NOMO-1 treated with DMSO at 0.1 percent for 48 hours (cell line): Measurements from ENCODE around the gene DNAJC6.
"Not testable (repeated sequence)": the region's sequence is repeated elsewhere in the genome, so short reads cannot be mapped to it uniquely, and the experiment has no call there.

Source experiments
- DNase-seq: peaks from one replicate; lab custom pipeline; 2025; ENCODE audit not compliant: unreplicated experiment; lab: John Stamatoyannopoulos, UW

DNAJC6 gene

GRCh38 chr1:65355031-65355712, 45.8 kb downstream of the DNAJC6 start:
- DNase-seq: no peak

DNA sequence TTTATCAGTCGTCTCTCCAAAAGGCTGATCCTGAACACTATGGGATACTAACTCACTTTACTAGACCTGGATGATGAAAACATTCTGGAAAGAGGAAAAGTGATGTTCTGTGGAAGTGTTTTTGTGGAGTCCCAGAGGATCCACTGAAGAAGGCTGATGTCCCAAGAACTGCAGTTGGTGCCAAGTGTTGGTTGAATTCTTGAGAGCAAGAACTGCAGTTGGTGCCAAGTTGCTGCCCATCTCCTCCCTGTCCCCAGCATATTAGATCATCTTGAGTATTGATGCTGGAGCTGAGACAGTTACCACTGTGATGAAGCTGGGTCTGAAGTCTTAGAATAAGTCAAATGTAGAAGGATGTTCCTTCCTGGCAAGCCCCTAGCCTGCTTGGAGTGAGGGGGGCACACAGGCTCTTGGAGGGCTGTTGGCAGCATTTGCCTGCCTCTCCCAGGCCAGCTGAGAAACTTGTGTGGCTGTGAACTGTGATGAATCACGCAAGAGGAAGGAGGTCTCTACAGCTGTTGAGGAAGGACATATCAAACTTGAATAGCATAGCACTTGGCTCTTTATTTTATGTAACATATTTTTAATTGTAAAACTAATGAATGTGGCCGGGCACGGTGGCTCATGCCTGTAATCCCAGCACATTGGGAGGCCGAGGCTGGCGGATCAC, 48.1 kb downstream of the DNAJC6 start:
- no peak for DNase-seq

DNA sequence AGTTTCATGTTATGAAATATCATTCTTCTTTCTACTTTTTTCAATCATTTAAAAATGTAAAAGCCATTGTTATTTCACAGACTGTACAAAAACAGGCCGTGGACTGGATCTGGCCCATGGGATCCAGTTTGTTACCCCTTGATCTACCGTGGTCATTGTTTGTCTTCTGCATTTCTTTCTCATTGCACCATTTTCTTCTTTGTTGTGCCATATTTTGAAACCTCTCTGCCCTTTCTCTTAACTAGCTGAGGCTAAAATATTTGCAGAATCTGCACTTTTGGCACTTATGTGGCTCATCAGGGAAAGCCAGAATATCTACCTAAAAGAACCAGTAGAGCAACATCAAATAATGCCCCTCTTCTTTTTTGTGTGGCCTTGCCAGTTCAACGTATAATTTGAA, 50.5 kb downstream of the DNAJC6 start:
- DNase-seq: no peak

DNA sequence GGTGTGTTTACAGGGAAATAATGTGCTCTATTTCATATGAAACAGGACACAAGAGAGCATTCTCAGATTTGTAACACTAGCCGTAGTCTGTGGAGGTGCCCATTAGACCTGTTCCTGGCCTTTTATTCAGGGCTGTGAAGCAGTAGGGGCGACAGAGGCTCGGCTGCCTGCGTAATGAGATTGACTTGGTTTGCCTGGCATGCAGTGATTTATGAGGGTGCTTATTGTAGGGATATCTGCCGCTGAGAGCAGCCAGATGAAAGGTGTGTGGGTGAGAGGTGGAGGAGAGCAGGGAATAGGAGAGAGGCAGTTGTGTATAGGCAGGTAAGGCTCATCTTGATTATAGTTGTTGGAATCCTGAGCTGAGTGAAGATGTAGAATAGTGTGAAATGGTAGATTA, 51.3 kb downstream of the DNAJC6 start:
- no peak for DNase-seq

DNA sequence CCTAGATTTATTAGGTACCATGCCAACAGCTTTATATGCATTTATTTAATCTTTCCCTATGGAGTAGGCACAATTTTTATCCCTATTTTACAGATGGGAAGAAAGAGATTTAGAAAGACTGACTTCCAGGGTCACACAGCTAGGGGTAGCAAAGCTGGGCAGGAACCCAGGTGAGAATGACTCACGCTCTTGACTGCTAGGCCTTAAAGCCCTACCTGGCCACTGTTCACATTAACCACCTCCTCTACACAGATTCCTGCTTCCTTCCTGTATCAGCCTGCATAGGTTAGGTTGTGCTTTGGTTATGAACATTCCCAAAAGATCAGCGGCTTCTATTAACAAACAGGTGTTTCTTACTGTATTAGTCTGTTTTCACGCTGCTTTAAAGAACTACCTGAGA, 53.2 kb downstream of the DNAJC6 start:
- no peak for DNase-seq

DNA sequence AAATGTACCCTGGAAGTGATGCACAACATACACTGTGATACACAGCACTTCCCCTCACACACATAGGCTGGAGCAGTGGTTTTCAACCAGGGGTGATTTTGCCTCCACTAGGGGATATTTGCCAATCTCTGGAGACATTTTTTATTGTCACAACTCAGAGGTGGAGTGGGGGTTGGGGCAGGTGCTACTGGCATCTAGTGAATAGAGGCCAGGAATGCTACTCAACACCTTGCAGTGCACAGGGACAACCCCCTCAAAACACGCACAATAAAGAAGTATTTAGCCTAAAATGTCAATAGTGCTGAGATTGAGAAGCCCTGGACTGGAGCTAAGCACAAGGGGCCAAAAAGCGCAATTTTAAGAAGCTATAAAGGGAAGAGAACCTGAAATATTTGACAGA, 54.1 kb downstream of the DNAJC6 start:
- DNase-seq: no peak

GRCh38 chr1:65368403-65368802, 59.1 kb downstream of the DNAJC6 start:
- DNase-seq: no peak

DNA sequence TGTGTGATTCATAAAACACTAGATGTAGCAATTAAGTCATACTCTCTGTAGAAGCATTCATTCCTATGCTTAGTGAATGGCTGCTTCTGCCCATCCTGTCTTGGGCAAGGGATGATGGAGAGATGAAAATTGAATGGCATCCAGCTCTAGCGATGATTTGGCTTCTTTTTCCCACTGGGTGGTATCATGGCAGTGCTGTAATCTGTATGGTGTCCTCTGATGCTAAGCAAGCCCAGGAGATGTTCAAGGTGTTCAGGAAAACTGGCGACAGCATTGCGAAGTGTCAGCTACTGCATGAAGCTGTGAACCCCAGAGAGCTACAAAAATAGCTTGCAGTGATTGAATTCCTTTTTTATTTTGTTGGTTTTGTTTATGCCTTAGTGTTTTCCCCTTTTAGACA, 62.2 kb downstream of the DNAJC6 start:
- no peak for DNase-seq

DNA sequence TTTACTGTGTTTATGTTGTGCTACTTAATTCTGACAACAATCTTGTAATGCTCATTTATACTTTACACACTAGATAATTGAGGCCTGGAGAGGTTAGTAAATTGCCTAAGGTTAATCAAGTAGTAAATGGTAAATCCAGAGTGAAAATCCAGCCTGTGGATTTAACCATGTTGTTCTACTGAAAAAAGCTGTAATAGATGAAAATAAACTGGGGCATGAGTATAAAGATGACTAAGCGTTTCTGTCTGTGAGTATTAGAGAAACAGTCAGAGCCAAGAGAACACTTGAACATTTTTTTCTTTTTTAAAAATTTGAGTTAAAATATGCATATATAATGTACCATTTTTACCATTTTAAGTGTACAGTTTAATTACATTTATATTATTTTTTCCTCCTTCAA, 63.2 kb downstream of the DNAJC6 start:
- DNase-seq: no peak

DNA sequence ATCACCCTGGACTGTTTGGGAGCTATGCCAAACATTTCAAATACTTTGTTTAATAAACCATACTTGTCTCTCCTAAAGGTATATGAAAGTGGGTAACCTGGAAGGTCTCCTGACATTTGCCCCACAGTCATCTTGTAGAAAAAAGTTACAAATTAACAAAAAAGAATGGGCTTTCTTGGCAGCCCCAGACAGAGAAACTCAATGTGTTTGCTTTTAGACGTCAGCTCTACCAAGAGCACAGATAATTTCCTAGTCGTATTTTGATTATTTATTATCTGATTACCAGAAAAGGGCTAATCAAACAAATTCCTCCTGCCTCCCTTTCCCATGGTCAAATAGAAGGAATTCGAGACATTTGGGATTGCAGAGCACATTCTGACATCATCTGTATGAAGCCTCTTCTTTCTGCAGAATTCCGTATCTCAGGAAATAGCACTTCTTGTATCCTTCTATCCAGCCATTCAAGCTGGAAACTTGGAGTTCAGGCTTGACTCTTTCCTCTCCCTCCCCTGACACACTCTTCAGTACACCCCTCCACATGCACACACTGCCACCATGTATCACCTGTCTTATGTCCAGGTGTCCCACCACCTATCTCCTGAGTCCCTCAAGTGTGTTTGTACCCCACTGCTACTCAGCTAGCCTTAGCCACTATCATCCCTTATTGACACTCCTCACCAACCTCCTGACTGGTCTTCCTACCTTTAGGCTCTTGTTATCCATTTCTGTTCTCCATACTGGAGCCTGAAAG, 68.3 kb downstream of the DNAJC6 start:
- no peak for DNase-seq

DNA sequence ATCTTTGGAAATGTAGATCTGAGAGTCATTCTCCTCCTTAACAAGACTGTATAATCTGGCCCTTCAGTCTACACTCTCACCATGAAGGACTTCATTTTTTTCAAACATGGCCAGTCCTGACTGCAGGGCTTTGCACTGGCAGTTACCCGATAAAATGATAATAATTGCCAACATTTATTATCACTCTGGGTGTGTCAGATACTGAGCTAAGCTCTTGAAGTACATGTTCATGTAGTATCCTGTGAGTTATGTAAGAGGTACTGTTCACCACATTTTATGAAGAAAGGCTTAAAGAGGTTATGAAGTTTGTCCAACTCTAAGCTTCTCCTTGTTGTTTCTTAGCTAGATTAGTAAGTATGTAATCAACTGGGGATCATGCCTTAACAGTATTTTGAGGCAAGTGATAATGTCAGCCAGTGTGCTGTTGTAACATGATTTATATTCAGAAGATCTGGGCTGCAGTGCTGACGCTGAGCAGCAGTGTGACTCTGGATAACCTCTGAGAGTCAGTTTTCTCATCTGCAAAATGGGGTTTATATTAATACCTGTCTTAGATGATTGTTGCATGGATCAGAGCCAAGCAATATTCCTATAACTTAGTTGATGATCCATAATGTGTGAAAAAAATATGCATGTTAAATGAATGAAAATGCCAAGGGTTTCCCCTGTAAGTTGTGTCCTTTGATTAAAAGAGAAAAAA, 69.1 kb downstream of the DNAJC6 start:
- no peak for DNase-seq

DNA sequence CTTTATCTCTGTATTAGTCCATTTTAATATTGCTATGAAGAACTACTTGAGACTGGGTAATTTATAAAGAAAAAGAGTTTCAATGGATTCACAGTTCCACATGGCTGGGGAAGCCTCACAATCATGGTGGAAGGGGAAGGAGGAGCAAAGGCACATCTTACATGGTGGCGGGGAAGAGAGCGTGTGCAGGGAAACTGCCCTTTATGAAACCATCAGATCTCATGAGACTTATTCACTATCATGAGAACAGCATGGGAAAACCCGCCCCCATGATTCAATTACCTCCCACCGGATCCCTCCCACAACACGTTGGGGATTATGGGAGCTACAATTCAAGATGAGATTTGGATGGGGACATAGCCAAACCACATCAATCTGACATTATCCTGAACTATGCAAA, 75.1 kb downstream of the DNAJC6 start:
- DNase-seq: not testable (repeated sequence)

DNA sequence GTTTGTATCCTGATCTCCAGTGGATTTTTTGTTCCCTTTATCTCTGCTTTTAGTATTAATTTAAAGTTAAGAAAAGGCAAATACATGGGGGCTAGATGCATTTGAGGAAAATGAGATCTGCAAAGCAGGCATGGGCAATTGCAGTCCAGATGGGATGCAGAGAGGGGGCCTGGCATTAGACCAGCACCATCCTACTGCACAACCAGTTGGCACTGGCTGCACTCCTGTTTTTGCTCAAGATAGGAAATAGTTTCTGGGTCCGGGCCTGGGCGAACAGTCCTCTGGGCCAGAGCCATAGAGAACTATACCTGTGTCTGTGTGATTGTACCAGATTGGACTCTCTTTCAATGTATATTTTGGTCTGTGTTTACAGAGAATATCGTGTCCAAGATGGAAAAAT, 77.1 kb downstream of the DNAJC6 start:
- DNase-seq: no peak

- DNase-seq: no peak
Measured at GRCh38 chr1:65387821-65388220, 78.5 kb downstream of the DNAJC6 start.

DNA sequence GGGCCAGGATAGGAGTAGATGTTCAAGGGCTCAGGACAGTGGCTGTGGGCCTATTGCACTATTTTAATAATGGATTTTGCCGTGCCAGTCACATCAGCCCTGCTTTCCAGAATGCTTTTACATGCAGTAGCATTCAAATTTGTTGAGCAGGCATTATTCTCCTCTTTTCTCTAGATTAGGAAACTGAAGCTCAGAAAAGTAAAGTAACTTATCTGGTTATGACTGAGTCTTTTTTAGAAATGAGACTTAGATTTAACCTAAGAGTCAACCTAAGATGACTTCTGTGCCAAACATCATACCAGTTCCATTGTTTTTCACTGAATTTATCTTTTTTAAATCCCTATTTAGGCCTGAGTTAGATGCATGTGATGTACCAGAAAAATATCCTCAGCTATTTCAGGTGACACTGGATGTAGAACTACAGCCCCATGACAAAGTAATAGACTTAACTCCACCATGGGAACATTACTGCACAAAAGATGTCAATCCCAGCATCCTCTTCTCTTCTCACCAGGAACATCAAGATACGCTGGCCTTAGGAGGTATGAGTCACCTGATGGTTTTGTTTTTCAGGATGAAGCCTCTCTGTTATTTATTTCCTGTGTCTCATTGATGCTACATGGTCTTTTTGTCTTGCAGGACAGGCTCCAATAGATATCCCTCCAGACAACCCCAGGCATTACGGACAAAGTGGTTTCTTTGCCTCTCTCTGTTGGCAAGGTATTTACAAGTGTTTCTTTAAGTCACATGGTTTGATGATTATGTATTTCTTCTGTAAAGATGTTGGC, 79.8 kb downstream of the DNAJC6 start:
- DNase-seq: no peak

- DNase-seq: no peak
Measured at GRCh38 chr1:65392497-65392896, 83.2 kb downstream of the DNAJC6 start.

GRCh38 chr1:65393347-65393746, 84.0 kb downstream of the DNAJC6 start:
- DNase-seq: no peak

- DNase-seq: no peak
Measured at GRCh38 chr1:65393928-65394327, 84.6 kb downstream of the DNAJC6 start.

DNA sequence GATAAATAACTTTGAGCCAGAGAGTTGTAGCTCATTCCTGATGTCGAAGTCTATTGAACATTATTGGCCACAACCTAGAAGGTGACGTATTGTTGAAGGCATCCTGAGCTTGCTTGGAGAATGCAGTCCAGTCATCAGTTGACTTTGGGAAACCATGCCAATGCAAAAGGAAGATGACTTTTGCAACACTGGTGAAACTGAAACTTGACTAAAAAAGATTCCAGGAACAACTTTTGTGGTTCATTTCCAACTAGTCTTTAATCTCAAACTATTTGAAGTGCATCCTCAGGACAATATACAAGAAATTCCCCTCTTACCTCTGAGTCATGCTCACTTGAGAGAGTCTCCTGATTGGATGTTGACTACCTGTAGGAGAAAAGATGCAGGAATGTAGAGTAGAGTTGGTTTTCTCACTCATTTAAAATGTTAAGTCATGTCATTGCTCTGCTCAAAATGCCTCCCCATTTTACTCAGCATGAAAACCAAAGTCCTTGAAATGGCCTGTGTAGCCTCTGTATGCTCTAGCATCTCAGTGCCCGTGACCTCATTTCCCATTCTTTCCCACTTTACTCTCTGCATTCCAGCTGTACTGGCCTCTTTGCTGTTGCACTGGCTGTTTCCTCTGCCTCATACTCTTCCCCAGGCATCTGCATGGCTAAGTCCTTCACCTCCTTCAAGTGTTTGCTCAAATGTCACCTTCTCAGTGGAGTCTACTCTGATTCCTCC, 86.7 kb downstream of the DNAJC6 start:
- peak; percentile 1 for DNase-seq

DNA sequence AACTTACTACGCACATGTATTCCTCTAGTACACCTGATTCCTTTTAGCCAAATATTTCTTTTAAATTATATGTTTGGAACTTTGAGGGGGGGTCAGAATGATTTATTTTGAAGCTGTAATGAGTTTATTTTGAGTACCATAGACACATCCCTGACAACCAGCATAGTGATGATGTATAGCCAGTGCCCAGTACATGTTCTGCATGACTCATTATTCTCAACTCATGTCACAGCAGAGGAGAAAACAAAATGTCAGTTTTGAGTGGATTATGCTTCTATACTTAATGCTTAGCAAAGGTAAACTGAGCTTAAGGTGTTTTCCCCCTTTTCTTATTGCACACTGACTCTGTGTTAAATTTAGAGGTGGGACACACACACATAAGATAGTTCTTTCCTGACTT, 88.7 kb downstream of the DNAJC6 start:
- DNase-seq: no peak
